IPS-20b (cell line): Measurements from ENCODE around the gene DYSF.

Experiments
- H3K27ac ChIP-seq: one replicate; pipeline ENCODE4 v1.5.1; 2013; ENCODE audit warnings: low read length
- H3K27me3 ChIP-seq: 2 replicates; pipeline ENCODE4 v1.6.1; 2013; ENCODE audit warnings: mild to moderate bottlenecking, low read length, inconsistent platforms; ENCODE audit not compliant: insufficient read depth
- H3K36me3 ChIP-seq: 2 replicates; pipeline ENCODE4 v1.6.1; 2013; ENCODE audit warnings: low read depth, mild to moderate bottlenecking, inconsistent platforms, low read length, moderate library complexity; ENCODE audit not compliant: insufficient read depth
- H3K4me1 ChIP-seq: 2 replicates; pipeline ENCODE4 v1.6.1; 2013; ENCODE audit warnings: mild to moderate bottlenecking, control low read depth, inconsistent platforms, low read length, moderate library complexity; ENCODE audit not compliant: insufficient read depth
- H3K4me3 ChIP-seq: 2 replicates; pipeline ENCODE4 v1.5.1; 2013; ENCODE audit warnings: mild to moderate bottlenecking, low read length, inconsistent platforms
- H3K9ac ChIP-seq: 2 replicates; pipeline ENCODE4 v1.6.1; 2013; ENCODE audit warnings: low read depth, mild to moderate bottlenecking, inconsistent platforms, low read length, moderate library complexity
- H3K9me3 ChIP-seq: 2 replicates; pipeline ENCODE4 v1.6.1; 2013; ENCODE audit warnings: mild to moderate bottlenecking, low read depth, low read length, inconsistent platforms; ENCODE audit not compliant: insufficient read depth

Gene DYSF

DNA sequence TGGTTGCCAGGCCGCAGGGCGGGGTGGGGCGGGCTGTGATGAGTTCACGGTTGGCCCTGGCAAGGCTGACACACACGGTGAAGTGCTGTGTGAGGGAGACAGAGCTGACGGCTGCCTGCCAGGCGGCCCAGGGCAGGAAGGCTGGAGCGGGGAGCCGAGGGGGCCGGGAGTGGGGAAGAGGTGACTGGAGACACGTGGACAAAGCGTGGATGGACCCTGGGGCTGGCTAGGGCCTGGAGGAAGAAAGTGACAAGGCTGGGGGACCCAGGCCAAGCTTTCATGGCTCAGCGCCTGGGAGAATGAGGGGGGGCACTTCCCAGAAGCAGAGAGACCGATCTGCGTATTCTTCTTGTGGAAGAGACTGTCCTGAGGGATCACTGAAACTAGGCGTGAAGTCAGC, 123.2 kb downstream of the DYSF start:
- no peak overlapping the region for H3K4me3 ChIP-seq
- H3K27ac ChIP-seq: no peak overlapping the region
- H3K9ac ChIP-seq: no peak overlapping the region
- no peaks in the 10 kb centered on the region for H3K27me3 ChIP-seq
- no peaks in the 10 kb centered on the region for H3K4me1 ChIP-seq
- 0 out of 2 replicates have a peak, but pooled peaks cover under 1% of the 10 kb centered on the region for H3K9me3 ChIP-seq
- H3K36me3 ChIP-seq: peaks cover 13% of the 10 kb centered on the region

DNA sequence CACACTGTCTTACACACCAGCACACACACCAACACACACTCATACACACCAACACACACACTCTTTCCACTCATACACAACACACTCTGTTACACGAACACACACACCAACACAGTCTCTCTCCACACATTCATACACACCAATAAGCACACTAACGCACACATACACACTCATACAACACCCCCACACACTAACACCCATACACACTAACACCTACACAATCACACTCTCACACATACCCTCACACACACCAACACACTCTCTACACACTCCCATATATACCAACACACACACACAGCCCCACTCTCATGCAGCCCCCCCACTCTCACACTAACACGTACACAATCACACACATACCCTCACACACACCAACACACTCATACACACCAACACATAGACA, 123.8 kb downstream of the DYSF start:
- no peak overlapping the region for H3K4me3 ChIP-seq
- no peaks in the 10 kb centered on the region for H3K4me1 ChIP-seq
- no peaks in the 10 kb centered on the region for H3K9me3 ChIP-seq
- H3K36me3 ChIP-seq: peaks cover 6% of the 10 kb centered on the region; the same call in 1 of the 2 replicates
- H3K27ac ChIP-seq: no peak overlapping the region
- no peaks in the 10 kb centered on the region for H3K27me3 ChIP-seq
- H3K9ac ChIP-seq: no peak overlapping the region

DNA sequence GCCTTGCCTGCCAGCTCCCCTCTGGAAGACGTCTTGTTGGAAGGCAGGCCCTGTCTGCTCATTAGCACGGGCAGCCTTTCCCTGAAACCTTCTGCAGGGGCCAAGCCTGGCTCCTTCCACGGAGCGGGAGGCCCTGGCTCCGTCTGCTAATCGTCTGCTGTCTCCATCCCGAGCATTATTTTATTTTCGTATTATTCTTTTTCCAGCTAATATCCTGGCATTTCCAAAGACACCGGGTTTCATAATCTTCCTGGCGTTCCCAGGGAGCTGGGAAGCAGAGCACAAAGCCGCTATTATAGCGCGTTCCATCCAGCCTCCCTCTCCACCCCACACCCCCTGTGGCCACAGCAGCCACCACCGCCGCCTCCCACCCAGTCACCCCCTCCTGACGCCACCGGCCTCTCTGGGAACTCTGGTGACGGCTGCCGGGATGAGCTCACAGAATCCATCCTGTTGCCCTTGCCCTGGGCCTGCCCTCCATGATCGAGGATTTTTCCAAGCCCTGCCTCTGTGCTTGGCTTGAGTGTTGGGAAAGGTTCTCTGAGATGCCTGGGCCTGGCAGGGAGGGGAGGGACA, 125.5 kb downstream of the DYSF start:
- Histone ChIP-seq H3K9me3 (no peaks in the 10 kb centered on the region), H3K27me3 (no peaks in the 10 kb centered on the region), H3K36me3 (no peaks in the 10 kb centered on the region), H3K4me1 (no peaks in the 10 kb centered on the region), H3K4me3 (no peak overlapping the region), H3K9ac (no peak overlapping the region), H3K27ac (no peak overlapping the region)

DNA sequence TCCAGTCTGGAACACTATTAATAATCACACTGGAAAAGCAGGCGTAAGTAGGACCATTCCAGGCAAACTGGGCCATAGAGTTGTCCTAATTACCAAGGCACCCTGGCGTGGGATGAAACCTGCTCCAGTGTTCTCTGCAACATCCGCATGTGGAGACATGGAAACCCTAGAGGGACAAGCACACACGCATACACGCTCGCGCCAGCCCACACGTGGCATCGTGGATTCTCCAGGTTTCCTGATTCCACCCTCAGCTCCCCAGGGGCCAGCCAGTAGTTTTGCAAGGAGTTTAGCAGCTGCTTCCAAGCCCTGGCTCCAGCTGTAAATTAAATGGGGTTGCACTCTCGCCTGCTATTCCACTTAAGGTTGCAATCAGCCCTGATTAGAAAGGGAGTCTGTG, 127.7 kb downstream of the DYSF start:
- H3K27me3 ChIP-seq: no peaks in the 10 kb centered on the region
- no peak overlapping the region for H3K27ac ChIP-seq
- no peaks in the 10 kb centered on the region for H3K36me3 ChIP-seq
- H3K9me3 ChIP-seq: no peaks in the 10 kb centered on the region
- no peaks in the 10 kb centered on the region for H3K4me1 ChIP-seq
- H3K9ac ChIP-seq: no peak overlapping the region
- no peak overlapping the region for H3K4me3 ChIP-seq

DNA sequence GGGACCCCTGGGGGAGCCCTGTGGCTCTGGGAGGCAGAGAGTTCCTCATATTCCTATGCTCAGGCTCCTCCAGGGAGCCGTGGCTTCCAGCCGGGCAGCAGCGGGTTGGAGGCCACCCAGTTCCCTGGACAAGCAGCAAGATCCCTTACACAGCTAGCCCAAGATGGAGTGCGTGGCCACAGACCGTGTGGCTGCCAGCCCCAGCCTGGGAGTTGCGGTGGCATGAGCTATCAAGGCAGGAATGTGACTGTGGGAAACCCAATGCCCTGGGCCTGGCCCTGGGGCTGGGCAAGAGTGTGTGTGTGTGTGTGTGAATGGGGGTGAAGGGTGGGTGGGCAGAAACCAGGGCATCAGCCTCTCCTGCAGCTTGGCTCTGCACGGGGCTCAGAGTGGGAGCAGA, 130.5 kb downstream of the DYSF start:
- H3K27me3 ChIP-seq: no peaks in the 10 kb centered on the region
- H3K4me1 ChIP-seq: no peaks in the 10 kb centered on the region
- H3K36me3 ChIP-seq: no peaks in the 10 kb centered on the region
- no peak overlapping the region for H3K4me3 ChIP-seq
- no peak overlapping the region for H3K9ac ChIP-seq
- H3K27ac ChIP-seq: no peak overlapping the region
- H3K9me3 ChIP-seq: no peaks in the 10 kb centered on the region

DNA sequence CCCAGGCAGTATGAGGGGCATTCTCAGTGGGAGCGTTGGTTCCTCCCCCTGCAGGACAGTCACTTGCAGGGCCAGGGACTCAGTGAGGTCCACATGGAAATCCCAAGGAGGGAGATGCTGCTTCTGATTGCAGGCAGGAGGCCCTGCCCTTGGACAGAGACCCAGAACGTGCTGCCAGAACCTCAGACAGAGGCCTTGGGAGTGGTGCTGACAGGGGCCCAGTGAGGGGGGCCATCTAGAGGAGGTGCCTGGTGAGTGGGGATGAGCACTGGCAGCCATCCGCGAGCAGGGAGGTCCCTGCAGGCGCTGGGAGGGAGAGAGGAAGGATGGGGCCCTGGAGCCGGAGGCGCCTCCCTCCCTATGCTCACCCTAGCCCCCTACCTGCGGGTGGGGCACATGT, 133.1 kb downstream of the DYSF start:
- Histone ChIP-seq H3K27me3 (no peaks in the 10 kb centered on the region), H3K9me3 (no peaks in the 10 kb centered on the region), H3K4me3 (no peak overlapping the region), H3K27ac (no peak overlapping the region), H3K36me3 (no peaks in the 10 kb centered on the region), H3K9ac (no peak overlapping the region), H3K4me1 (peaks cover 4% of the 10 kb centered on the region; the same call in 1 of the 2 replicates)

DNA sequence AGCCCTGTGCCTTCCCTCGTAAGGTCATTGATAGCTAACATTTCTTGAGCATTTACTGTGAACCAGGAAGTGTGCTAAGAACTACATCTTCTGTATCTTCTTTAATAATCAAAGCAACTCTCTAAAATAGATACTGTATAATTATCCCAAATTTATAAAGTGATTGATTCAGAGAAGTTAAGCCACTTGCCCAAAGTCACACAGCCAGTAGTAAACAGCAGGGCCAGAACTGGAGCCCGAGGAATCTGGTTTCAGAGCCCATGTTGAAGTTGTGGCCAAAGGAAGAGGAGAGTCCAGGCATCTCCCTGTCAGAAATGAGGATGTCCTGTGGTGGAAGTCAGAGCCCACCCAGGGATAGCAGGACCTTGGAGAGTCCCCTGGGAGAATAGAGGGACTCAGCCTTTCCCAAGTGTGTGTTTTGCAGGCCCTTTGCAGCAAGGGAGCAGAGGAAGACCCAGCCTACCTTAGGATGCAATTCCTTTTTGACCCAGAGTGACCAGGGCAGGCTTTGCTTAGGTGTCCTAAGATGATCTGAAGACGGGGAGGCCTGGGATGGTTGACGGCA, 134.2 kb downstream of the DYSF start:
- Histone ChIP-seq H3K27me3 (no peaks in the 10 kb centered on the region), H3K36me3 (no peaks in the 10 kb centered on the region), H3K9me3 (no peaks in the 10 kb centered on the region), H3K27ac (no peak overlapping the region), H3K4me3 (no peak overlapping the region), H3K4me1 (peaks cover 4% of the 10 kb centered on the region; the same call in 1 of the 2 replicates), H3K9ac (no peak overlapping the region)

DNA sequence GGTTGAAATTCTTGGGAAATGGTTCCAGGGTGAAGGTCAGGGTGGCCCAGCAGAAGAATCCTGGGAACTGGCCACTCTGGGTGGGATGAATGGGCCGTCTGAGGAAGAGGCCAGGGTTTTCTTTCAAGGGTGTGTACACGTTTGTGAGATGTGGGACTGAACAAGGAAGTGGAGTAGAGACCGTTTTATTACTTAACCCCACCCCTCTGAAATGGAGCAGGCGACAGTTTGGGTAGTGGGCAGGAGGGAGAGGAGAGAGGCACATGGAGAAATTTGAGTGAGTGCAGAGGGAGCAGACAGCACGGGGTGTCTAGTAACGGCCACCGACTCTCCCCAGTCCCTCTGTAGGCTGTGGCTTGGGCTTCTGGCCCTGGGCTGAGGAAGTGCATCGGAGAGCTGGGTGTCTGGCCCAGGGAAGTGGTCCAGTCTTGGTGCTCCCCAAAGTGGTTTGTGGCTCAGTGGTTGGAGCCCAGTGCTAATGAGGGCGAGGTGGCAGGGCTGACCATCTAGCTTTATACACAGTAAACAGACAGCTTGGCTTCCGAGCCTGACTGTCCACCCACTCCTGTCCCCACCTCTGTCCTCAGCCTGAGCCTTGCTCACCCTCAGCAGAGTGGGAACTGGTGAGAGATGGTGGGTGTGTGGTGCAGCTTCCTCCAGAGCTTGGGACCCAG, 135.3 kb downstream of the DYSF start:
- Histone ChIP-seq H3K36me3 (no peaks in the 10 kb centered on the region), H3K9ac (no peak overlapping the region), H3K9me3 (no peaks in the 10 kb centered on the region), H3K27me3 (no peaks in the 10 kb centered on the region), H3K4me1 (peaks cover 4% of the 10 kb centered on the region; the same call in 1 of the 2 replicates), H3K4me3 (no peak overlapping the region), H3K27ac (no peak overlapping the region)

DNA sequence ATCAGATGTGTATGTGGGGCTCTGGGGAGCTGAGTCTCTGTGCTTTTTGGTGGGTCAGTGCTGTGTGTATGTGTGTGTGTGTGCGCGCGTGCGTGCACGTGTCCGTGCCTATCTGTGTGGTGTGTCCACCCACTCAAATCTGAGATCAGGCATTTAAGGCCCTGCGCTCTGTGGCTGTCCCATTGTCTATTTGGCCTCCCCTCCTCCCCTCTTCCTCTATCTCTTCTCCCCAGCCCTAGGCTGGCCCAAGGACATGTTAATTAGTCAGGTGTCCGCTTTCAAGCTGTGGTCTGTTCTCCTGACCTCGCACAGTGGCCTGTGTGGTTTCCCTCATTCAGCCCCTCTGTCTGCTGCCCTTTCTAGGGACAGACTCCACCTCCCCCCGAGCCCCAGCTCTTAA, 136.4 kb downstream of the DYSF start:
- no peaks in the 10 kb centered on the region for H3K36me3 ChIP-seq
- H3K9me3 ChIP-seq: no peaks in the 10 kb centered on the region
- H3K9ac ChIP-seq: no peak overlapping the region
- H3K27ac ChIP-seq: no peak overlapping the region
- H3K4me3 ChIP-seq: no peak overlapping the region
- H3K27me3 ChIP-seq: no peaks in the 10 kb centered on the region
- H3K4me1 ChIP-seq: peaks cover 4% of the 10 kb centered on the region; the same call in 1 of the 2 replicates

DNA sequence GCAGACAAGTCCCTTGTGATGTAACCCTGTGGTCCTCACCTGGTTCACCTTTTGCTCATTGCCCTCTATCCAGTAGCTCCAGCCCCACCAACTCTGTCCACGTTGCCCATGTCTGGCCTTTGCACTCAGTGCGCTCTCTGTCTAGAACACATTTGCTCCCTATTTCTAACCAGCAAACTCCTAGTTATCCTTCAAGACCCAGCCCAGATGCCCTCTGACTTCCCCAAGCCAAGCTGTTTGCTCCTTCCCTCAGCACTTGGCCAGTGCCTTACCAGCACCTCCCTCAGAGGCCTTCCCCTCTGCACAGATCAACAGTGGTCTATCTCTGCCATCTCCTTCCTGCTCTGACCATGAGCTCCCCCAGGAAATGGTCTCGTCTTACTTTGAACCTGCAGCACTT, 137.7 kb downstream of the DYSF start:
- Histone ChIP-seq H3K9me3 (no peaks in the 10 kb centered on the region), H3K4me1 (peaks cover 4% of the 10 kb centered on the region; the same call in 1 of the 2 replicates), H3K27ac (no peak overlapping the region), H3K9ac (no peak overlapping the region), H3K27me3 (no peaks in the 10 kb centered on the region), H3K36me3 (no peaks in the 10 kb centered on the region), H3K4me3 (no peak overlapping the region)

DNA sequence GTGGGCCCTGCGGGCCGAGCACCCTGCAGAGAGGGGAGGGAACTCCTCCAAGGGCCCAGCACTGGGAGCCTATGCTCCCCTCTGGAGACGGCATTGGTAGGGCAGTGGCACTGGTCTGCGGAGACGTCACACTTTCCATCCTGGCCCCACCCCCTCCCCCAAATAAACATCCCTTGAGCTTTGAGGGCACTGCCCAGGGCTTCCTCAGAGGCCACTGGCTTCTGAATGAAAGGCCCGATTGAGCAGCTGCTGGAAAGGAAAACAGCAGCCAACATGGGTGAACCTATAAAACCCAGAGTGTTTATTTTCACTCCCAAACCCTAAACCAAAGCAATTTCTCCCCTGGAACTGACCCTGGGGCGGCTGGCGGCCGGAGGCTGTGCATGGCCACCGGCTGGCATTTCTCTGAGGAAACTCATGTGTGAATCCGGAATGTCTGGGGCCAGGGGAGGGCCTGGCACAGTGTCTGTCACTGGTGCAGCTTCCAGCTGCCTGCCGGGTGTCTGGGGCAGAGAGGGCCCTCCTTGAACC, 138.9 kb downstream of the DYSF start:
- Histone ChIP-seq H3K36me3 (no peaks in the 10 kb centered on the region), H3K27me3 (no peaks in the 10 kb centered on the region), H3K4me1 (peaks cover 4% of the 10 kb centered on the region; the same call in 1 of the 2 replicates), H3K4me3 (no peak overlapping the region), H3K9me3 (no peaks in the 10 kb centered on the region), H3K27ac (no peak overlapping the region), H3K9ac (no peak overlapping the region)

DNA sequence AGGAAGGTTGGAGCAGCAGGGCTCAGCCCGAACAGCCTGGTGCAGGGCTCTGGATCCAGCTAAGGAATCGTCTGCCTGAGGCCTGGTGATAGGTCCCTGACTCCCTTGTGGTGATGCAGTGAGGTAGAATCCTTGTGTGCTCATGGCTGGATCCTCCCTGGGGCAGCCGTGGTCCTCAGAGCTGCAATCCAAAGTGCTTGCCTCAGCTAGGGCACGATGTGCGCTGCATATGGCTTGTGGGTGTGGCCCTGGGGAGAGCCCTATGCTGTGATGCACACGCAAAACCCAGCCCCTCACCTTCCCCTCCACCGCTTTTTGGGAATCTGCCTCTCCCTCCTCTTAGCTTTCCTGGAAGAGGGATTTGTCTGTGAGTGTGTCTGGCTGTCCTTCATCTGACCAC, 142.2 kb downstream of the DYSF start:
- no peaks in the 10 kb centered on the region for H3K4me1 ChIP-seq
- no peak overlapping the region for H3K27ac ChIP-seq

More for the DNA sequence above, 142.2 kb downstream of the DYSF start:
- Histone ChIP-seq H3K9me3 (no peaks in the 10 kb centered on the region), H3K4me3 (no peak overlapping the region), H3K27me3 (no peaks in the 10 kb centered on the region), H3K9ac (no peak overlapping the region), H3K36me3 (no peaks in the 10 kb centered on the region)
